NCI-H2227 treated with DMSO at 0.1 percent for 48 hours (cell line): Measurements from ENCODE around the gene GBF1.

Experiments used
- DNase-seq: peaks from one replicate; lab custom pipeline; 2025; lab: John Stamatoyannopoulos, UW

The GBF1 gene

DNA sequence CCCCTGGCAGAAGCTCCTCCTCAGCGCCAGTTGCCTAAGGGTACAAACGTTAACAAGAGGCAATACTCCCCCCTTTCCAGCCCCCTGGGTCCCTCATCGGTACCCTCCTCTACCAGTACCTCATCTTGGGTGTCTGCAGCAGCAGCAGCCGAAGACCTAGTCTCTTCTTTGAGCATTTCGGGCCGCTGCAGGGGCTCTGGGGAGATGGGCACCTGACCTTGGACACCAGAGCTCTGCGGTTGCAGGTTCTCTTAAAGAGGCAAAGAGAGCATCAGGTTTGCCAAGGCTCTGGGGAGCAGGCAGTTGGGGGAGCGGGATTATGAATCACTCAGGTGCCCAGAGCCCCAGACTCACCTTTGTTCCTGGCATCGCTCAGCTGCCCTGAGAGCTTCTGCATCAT, 178.8 kb downstream of the GBF1 start:
- no peak for DNase-seq

- no peak for DNase-seq
Observed at GRCh38 chr10:102424916-102425315, 179.6 kb downstream of the GBF1 start.

- DNase-seq = no peak
Observed at GRCh38 chr10:102425444-102425843, 180.1 kb downstream of the GBF1 start.

GRCh38 chr10:102426803-102427287, 181.5 kb downstream of the GBF1 start:
- no peak for DNase-seq

GRCh38 chr10:102429468-102429867, 184.1 kb downstream of the GBF1 start:
- no peak for DNase-seq

- no peak for DNase-seq
Observed at GRCh38 chr10:102431452-102432124, 186.3 kb downstream of the GBF1 start.
